ENCODE measurements around the gene SLC10A7.

SLC10A7 gene, protein sequence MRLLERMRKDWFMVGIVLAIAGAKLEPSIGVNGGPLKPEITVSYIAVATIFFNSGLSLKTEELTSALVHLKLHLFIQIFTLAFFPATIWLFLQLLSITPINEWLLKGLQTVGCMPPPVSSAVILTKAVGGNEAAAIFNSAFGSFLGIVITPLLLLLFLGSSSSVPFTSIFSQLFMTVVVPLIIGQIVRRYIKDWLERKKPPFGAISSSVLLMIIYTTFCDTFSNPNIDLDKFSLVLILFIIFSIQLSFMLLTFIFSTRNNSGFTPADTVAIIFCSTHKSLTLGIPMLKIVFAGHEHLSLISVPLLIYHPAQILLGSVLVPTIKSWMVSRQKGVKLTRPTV

GRCh38 chr4:146521541-146522097 is at the start of gene SLC10A7:
Gene SLC10A7, minus strand, starts transcription at chr4:146521940. Its CDS starts 223 bp downstream, at chr4:146521717.
- DNase-seq (ENCODE audit: low read depth in 2 of 2), result peak in 1 of 2 donors; percentile 35

DNA sequence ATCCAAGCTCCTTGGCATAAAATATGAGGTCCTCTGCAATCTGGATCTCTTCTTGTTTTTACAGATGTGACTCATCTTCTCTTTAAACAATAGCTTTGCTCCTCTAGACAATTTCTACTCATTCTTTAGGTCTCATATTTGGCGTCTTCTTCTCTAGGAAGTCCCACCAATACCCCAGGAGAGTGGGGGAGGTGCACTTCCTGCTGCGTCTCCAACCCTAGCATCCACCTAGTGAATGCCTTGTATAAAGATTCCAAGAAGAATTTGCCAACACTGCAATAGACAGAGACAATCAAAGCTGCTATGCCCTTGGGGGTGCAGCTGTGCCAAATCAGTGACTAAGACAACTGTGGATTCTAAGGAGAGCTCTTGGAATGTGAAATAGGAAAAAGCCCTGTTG is 45.7 kb upstream of the SLC10A7 start:
- DNase-seq (ENCODE audit: low read depth in 2 of 2), result no peak

DNA sequence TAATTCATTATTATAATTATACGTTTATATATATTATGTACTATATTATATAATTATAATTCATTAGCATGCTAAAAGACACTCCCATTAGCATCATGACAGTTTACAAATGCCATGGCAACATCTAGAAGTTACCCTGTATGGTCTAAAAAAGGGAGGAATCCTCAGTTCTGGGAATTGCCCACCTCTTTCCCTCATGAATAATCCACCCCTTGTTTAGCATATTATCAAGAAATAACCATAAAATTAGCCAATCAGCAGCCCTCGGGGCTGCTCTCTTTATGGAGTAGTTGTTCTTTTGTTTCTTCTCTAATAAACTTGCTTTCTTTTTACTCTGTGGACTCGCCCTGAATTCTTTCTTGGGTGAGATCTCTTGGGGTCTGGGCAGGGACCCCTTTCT is 42.8 kb upstream of the SLC10A7 start:
- no peak for DNase-seq (ENCODE audit: low read depth in 2 of 2)

- no peak for DNase-seq (ENCODE audit: low read depth in 2 of 2)
These were observed 28.4 kb upstream of the SLC10A7 start for GRCh38 chr4:146550161-146550560.

DNA sequence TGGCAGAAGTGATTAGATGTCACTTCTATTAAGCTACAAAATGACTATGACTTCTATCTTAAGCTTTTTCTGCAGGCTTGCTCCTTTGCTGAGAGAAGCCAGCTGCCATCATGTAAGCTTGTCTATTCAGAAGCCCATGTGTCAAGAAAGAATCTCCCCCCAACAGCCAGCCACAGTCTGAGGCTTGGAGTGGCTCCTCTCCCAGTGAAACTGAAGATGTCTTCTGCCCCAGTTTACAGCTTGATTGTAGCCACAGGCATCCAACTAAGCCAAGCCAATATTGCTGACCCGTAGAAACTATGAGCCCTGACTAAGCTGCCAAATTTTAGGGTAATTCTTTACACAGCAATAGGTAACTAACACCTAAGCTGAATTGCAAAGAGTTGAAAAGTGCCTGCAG is 26.7 kb upstream of the SLC10A7 start:
- DNase-seq (ENCODE audit: low read depth in 2 of 2), result no peak

- no peak for DNase-seq (ENCODE audit: low read depth in 2 of 2)
These were observed 23.4 kb upstream of the SLC10A7 start for GRCh38 chr4:146545102-146545501.

- no peak for DNase-seq (ENCODE audit: low read depth in 2 of 2)
These were observed 12.4 kb upstream of the SLC10A7 start for GRCh38 chr4:146534178-146534577.

GRCh38 chr4:146525754-146526153 is 4.0 kb upstream of the SLC10A7 start:
- DNase-seq (ENCODE audit: low read depth in 2 of 2), result no peak

DNA sequence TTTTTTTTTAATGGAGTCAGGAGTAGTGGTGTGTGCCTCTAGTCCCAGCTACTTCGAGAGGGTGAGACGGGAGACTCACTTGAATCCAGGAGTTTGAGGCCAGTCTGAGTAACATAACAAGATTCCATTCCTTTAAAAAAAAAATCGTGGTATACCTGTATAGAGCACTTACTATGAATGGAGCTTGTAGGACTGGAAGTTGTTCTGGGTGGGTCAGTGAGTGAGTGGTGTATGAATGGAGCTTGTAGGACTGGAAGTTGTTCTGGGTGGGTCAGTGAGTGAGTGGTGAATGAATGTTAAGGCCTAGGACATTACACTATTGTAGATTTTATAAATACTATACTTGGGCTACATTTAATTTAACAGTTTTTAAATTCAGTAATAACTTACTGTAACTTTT is 2.9 kb upstream of the SLC10A7 start:
- DNase-seq (ENCODE audit: low read depth in 2 of 2), result no peak

- no peak for DNase-seq (ENCODE audit: low read depth in 2 of 2)
These were observed 1.1 kb upstream of the SLC10A7 start for GRCh38 chr4:146522869-146523205.

DNA sequence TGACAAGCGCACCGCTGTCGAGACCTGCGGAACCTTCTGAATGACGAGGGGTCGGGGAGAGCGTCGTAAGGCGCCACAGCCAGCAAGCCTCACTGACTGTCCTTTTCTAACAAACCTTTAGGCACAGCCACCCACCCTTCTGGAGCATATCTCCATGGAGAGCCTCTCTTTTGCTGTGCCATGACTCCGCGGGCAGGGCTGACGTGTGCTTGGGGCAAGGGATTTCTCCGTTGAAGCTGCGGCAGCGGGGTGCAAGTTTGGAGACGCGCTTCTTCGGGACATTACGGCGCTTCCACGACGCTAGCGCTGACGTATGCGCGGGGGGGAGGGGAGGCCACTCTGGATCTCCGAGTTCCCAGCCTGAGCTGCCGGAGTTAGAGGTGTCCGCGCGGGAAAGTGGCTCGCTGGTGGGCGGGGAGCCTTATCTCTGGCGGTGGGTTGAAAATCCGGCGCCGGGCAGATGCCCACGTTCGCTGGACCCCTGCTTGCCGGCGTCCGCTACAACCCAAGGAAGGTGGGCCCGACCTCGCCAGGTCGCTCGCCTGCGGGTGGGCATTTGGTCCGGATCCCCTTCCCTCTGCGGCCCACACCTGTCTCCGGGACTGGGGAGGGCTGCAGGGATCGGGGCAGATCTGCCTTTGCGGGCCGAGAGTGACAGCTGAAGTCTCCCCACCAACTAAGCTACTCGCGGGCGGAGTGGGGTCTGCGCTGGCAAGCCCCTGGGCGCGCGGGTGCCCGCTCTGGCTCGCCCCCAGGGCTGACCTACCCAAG is 543 bp upstream of the SLC10A7 start:
- peak; percentile 72 for DNase-seq (ENCODE audit: low read depth in 2 of 2)

- DNase-seq (ENCODE audit: low read depth in 2 of 2), result no peak
These were observed 722 bp downstream of the SLC10A7 start for GRCh38 chr4:146520896-146521540.

- DNase-seq (ENCODE audit: low read depth in 2 of 2), result no peak
These were observed 6.9 kb downstream of the SLC10A7 start for GRCh38 chr4:146514651-146515357.

- no peak for DNase-seq (ENCODE audit: low read depth in 2 of 2)
These were observed 8.2 kb downstream of the SLC10A7 start for GRCh38 chr4:146513548-146513947.

- no peak for DNase-seq (ENCODE audit: low read depth in 2 of 2)
These were observed 10.4 kb downstream of the SLC10A7 start for GRCh38 chr4:146511381-146511780.

DNA sequence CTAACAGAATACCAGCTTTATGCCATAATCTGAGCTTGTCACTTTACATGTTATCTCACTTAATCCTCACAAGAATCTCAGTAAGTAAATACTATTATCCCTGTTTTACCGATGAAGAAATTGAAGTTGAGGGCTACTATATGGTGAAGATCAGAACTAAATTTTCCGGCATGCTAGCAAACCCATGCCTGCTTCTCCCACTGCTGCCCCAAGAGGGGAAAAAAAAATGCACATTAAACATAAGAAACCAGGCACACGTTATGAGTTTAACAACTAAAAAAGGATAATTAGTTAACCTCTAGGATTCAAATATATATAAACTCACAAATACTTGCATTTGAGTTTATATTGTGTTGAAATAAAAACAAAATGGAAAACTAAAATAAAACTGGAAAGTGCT is 10.8 kb downstream of the SLC10A7 start:
- DNase-seq (ENCODE audit: low read depth in 2 of 2), result no peak

DNA sequence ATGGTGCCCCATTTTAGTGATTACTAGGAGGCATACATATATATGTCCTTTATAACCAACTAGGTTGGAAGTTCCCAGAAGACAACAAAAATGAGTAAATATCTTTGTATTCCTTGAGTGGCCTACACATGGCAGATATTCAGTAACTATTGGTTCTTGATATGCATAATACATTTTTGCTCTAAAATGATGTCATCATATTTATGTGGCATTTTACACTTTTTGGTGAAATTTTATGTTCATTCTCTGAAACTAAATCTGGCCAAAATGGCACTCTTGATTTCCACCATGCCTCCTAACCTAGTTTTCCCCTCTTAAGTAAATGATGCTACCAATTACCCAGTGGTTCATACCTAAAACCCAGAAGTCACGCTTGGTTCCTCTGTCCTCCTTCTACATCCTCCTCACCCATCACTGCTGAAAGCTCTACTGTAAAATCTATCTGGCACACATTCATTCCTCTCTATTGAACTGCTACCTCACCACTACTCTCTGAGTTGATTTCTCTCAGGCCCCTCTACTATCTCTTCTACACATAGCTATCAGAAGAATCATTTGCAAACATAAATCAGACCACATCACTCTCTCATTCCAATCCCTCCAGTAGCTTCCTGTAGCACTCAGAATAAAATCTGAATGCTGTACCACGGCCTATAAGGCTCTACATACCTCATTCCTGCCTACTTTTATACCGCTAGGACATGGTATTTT is 13.4 kb downstream of the SLC10A7 start:
- no peak for DNase-seq (ENCODE audit: low read depth in 2 of 2)

DNA sequence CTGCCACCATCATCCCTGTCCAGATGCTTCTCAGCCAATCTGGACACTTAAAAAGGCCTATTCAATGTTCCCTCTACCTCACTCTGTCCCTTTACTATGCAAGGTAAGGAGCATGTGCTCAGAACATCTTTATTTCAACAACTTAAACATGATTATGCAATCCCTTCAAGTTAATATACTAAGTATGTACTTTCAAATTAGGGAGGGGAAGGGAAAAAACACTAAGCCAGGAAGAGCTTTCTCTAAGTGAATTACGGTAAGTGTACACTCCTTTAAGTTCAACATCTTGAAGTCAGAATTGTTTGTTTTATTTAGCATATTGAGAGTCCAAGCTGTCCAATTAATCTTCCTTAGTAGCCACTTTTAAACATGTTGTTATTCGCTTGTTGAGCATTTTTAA is 14.1 kb downstream of the SLC10A7 start:
- DNase-seq (ENCODE audit: low read depth in 2 of 2), result no peak

DNA sequence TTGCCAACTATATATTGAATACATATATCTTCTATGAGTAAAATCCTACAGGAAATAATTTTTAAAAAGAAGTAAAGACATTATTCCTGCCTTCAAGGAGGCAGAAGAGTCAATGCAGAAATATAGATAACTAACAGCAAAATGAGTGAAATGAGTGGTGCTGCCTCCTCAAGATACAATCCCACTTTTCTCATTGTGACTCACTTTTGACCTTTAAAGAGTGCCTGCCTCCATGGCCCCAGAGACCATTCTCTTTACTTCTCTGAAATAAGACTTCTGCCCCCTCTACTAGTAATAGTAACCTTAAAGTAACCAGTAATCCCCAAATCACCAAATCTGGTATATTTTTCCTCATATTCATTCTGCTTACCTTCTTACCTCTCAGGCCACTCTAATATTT is 15.5 kb downstream of the SLC10A7 start:
- no peak for DNase-seq (ENCODE audit: low read depth in 2 of 2)

GRCh38 chr4:146500216-146500615 is 21.5 kb downstream of the SLC10A7 start:
- DNase-seq (ENCODE audit: low read depth in 2 of 2), result no peak

- no peak for DNase-seq (ENCODE audit: low read depth in 2 of 2)
These were observed 23.4 kb downstream of the SLC10A7 start for GRCh38 chr4:146498291-146498690.

Measured in stimulated activated CD8-positive, alpha-beta memory T cell treated with anti-CD3 and anti-CD28 coated beads, Interleukin-7, amount 100 ng/mL, for 1 hour (primary cell).